Astrocyte (in vitro differentiated cells and primary cell): ENCODE results near the gene PPP1R11. TPM values are rescaled to one million over a fixed set of nuclear protein-coding genes. Genes with fewer than 3 reads are reported as not detected.
"Not testable (repeated sequence)": the region's sequence is repeated elsewhere in the genome, so short reads cannot be mapped to it uniquely, and the experiment has no call there.

Experiments
- DNase-seq: peaks from one replicate; pipeline ENCODE4 v3.0.0-alpha.2; 2010; ENCODE audit warnings: low read depth
- FAIRE-seq: peaks from 2 replicates; lab custom pipeline; 2011; peaks lifted over from hg19 to GRCh38; lab: Jason Lieb, UNC
- H2AFZ ChIP-seq: 2 replicates; pipeline ENCODE4 v1.6.0; 2012; ENCODE audit warnings: low read depth, low read length, inconsistent platforms
- H3K27ac ChIP-seq: 2 replicates; pipeline ENCODE4 v1.5.1; 2011; ENCODE audit warnings: low read depth, low read length, inconsistent platforms
- H3K27me3 ChIP-seq: 2 replicates; pipeline ENCODE4 v1.6.0; 2011; ENCODE audit warnings: low read length, inconsistent platforms; ENCODE audit not compliant: insufficient read depth
- H3K36me3 ChIP-seq: 2 replicates; pipeline ENCODE4 v1.5.1; 2011; ENCODE audit warnings: low read length, inconsistent platforms; ENCODE audit not compliant: insufficient read depth
- H3K4me1 ChIP-seq: 2 replicates; pipeline ENCODE4 v1.5.1; 2011; ENCODE audit warnings: low read length, inconsistent platforms; ENCODE audit not compliant: insufficient read depth
- H3K4me2 ChIP-seq: 2 replicates; pipeline ENCODE4 v1.6.0; 2012; ENCODE audit warnings: low read length, inconsistent platforms
- H3K4me3 ChIP-seq: 2 replicates; pipeline ENCODE4 v1.5.1; 2011; ENCODE audit warnings: low read depth, mild to moderate bottlenecking, low read length, inconsistent platforms; ENCODE audit not compliant: insufficient read depth
- H3K79me2 ChIP-seq: 2 replicates; pipeline ENCODE4 v1.6.0; 2012; ENCODE audit warnings: mild to moderate bottlenecking, low read length, inconsistent platforms; ENCODE audit not compliant: insufficient read depth
- H3K9ac ChIP-seq: 2 replicates; pipeline ENCODE4 v1.6.0; 2012; ENCODE audit warnings: mild to moderate bottlenecking, low read length, inconsistent platforms
- H3K9me3 ChIP-seq: 2 replicates; pipeline ENCODE4 v1.5.1; 2012; ENCODE audit warnings: low read depth, mild to moderate bottlenecking, low read length, inconsistent platforms; ENCODE audit not compliant: insufficient read depth
- H4K20me1 ChIP-seq: 2 replicates; pipeline ENCODE4 v1.6.0; 2012; ENCODE audit warnings: low read length, inconsistent platforms; ENCODE audit not compliant: insufficient read depth
- H3K27ac Mint-ChIP-seq: one replicate; pipeline ENCODE4 v1.8.0; 2021; ENCODE audit warnings: mild to moderate bottlenecking, mixed read lengths; ENCODE audit not compliant: unreplicated experiment
- H3K27me3 Mint-ChIP-seq: one replicate; pipeline ENCODE4 v1.8.0; 2021; ENCODE audit warnings: low read depth, mixed read lengths; ENCODE audit not compliant: unreplicated experiment
- H3K36me3 Mint-ChIP-seq: one replicate; pipeline ENCODE4 v1.8.0; 2021; ENCODE audit warnings: low read depth, mixed read lengths; ENCODE audit not compliant: unreplicated experiment
- H3K4me1 Mint-ChIP-seq: one replicate; pipeline ENCODE4 v1.8.0; 2021; ENCODE audit warnings: low read depth, mixed read lengths; ENCODE audit not compliant: unreplicated experiment
- H3K4me3 Mint-ChIP-seq: one replicate; pipeline ENCODE4 v1.8.0; 2021; ENCODE audit warnings: mild to moderate bottlenecking, moderate library complexity, mixed read lengths; ENCODE audit not compliant: unreplicated experiment
- H3K9me3 Mint-ChIP-seq: one replicate; pipeline ENCODE4 v1.8.0; 2021; ENCODE audit warnings: mild to moderate bottlenecking, mixed read lengths; ENCODE audit not compliant: unreplicated experiment
- CTCF ChIP-seq: IDR thresholded peaks from 2 replicates; pipeline ENCODE4 v1.5.1; 2011; ENCODE audit warnings: low read depth, mild to moderate bottlenecking, inconsistent platforms, low read length, moderate library complexity; ENCODE audit not compliant: insufficient read depth
- EZH2 ChIP-seq: IDR thresholded peaks from 2 replicates; pipeline ENCODE4 v1.6.1; 2012; ENCODE audit warnings: mild to moderate bottlenecking, low read length, inconsistent platforms; ENCODE audit not compliant: insufficient read depth
- total RNA-seq: library from RNA; stranded (reverse); gene quantifications from 2 replicates; pipeline ENCODE4 v1.2.1, GENCODE V29; 2021

Gene PPP1R11
- total RNA-seq, 1 donor from 2014 or later: 37.8 TPM

GRCh38 chr6:30025186-30025585, 41.8 kb upstream of the PPP1R11 start:
- peaks cover 1% of the 10 kb centered on the region for H3K27me3 Mint-ChIP-seq
- DNase-seq: no peak
- Histone ChIP-seq H3K27me3 (no peaks in the 10 kb centered on the region), H3K4me3 (no peak overlapping the region), H3K79me2 (no peaks in the 10 kb centered on the region), H3K4me1 (no peaks in the 10 kb centered on the region), H2AFZ (no peak overlapping the region), H3K36me3 (no peaks in the 10 kb centered on the region), H3K9ac (no peak overlapping the region), H3K9me3 (no peaks in the 10 kb centered on the region), H3K4me2 (no peak overlapping the region), H4K20me1 (no peaks in the 10 kb centered on the region), H3K27ac (no peak overlapping the region)
- FAIRE-seq: no peak
- H3K4me3 Mint-ChIP-seq: no peak overlapping the region
- H3K27ac Mint-ChIP-seq: no peak overlapping the region
- H3K36me3 Mint-ChIP-seq: peaks cover 2% of the 10 kb centered on the region
- no peaks in the 10 kb centered on the region for H3K4me1 Mint-ChIP-seq
- TF ChIP-seq CTCF (no peak), EZH2 (no peak)
- H3K9me3 Mint-ChIP-seq: no peaks in the 10 kb centered on the region

GRCh38 chr6:30029588-30029987, 37.4 kb upstream of the PPP1R11 start:
- H3K4me2 ChIP-seq: no peak overlapping the region
- no peaks in the 10 kb centered on the region for H3K9me3 ChIP-seq
- H3K4me1 ChIP-seq: no peaks in the 10 kb centered on the region
- no peak overlapping the region for H2AFZ ChIP-seq
- H3K4me3 Mint-ChIP-seq: no peak overlapping the region
- peaks cover 2% of the 10 kb centered on the region for H3K36me3 Mint-ChIP-seq
- no peak overlapping the region for H3K27ac ChIP-seq
- no peak overlapping the region for H3K9ac ChIP-seq
- no peaks in the 10 kb centered on the region for H3K36me3 ChIP-seq
- DNase-seq: no peak
- H3K4me1 Mint-ChIP-seq: no peaks in the 10 kb centered on the region
- no peaks in the 10 kb centered on the region for H3K27me3 ChIP-seq
- H4K20me1 ChIP-seq: no peaks in the 10 kb centered on the region
- no peak overlapping the region for H3K27ac Mint-ChIP-seq
- H3K27me3 Mint-ChIP-seq: peaks cover 1% of the 10 kb centered on the region
- no peaks in the 10 kb centered on the region for H3K9me3 Mint-ChIP-seq
- H3K4me3 ChIP-seq: no peak overlapping the region
- TF ChIP-seq EZH2 (no peak), CTCF (no peak)
- no peak for FAIRE-seq
- no peaks in the 10 kb centered on the region for H3K79me2 ChIP-seq

- H3K36me3 Mint-ChIP-seq: no peaks in the 10 kb centered on the region
- H3K27ac ChIP-seq: no peak overlapping the region
- no peaks in the 10 kb centered on the region for H3K27me3 ChIP-seq
- no peaks in the 10 kb centered on the region for H3K4me1 Mint-ChIP-seq
- no peak overlapping the region for H3K9ac ChIP-seq
- H3K36me3 ChIP-seq: no peaks in the 10 kb centered on the region
- no peaks in the 10 kb centered on the region for H3K4me1 ChIP-seq
- no peaks in the 10 kb centered on the region for H3K9me3 Mint-ChIP-seq
- no peak overlapping the region for H3K27ac Mint-ChIP-seq
- H3K27me3 Mint-ChIP-seq: peaks cover 1% of the 10 kb centered on the region
- H3K79me2 ChIP-seq: no peaks in the 10 kb centered on the region
- FAIRE-seq (no peak), DNase-seq (no peak)
- no peak overlapping the region for H2AFZ ChIP-seq
- H3K4me2 ChIP-seq: no peak overlapping the region
- H4K20me1 ChIP-seq: no peaks in the 10 kb centered on the region
- no peak overlapping the region for H3K4me3 ChIP-seq
- TF ChIP-seq EZH2 (no peak), CTCF (no peak)
- no peak overlapping the region for H3K4me3 Mint-ChIP-seq
- H3K9me3 ChIP-seq: no peaks in the 10 kb centered on the region
These were observed 35.6 kb upstream of the PPP1R11 start for GRCh38 chr6:30031381-30031780.

GRCh38 chr6:30033440-30033839, 33.6 kb upstream of the PPP1R11 start:
- H3K36me3 Mint-ChIP-seq, H3K9me3 Mint-ChIP-seq, H3K27me3 ChIP-seq, H2AFZ ChIP-seq, H3K4me2 ChIP-seq, FAIRE-seq, H3K9me3 ChIP-seq, H3K9ac ChIP-seq, H3K79me2 ChIP-seq, H3K4me3 ChIP-seq, H3K36me3 ChIP-seq, H3K4me3 Mint-ChIP-seq, H3K4me1 Mint-ChIP-seq, DNase-seq, H4K20me1 ChIP-seq, H3K27ac Mint-ChIP-seq, H3K27me3 Mint-ChIP-seq, H3K27ac ChIP-seq, H3K4me1 ChIP-seq: not testable (repeated sequence)
